Measurements from ENCODE around the gene CASP1.

CASP1 gene

DNA sequence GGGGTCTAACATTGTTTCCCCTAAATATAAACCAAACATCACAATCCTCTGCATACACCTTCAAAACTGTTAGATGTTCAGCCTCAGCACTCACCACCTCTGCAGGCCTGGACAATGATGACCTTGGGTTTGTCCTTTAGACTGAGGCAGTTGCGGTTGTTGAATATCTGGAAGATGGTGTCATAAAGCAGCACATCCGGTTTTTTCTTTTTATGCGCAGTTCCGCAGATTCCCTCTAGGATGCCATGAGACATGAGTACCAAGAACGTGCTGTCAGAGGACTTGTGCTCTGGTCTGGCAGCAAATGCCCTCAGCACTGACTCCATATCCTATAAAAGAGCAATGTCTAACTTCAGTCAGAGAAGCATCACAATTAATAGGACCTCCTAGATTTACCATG, 34.8 kb downstream of the CASP1 start:
- Histone ChIP-seq H3F3A (ENCODE audit: control insufficient read depth, insufficient read depth) (no peaks in the 10 kb centered on the region), H4K20me1 (ENCODE audit: control insufficient read depth, insufficient read depth, low read depth, low read length) (no peaks in the 10 kb centered on the region), H3K4me3 (ENCODE audit: low read length) (no peak overlapping the region), H3K4me2 (ENCODE audit: low read length) (no peak overlapping the region), H3K27ac (ENCODE audit: low read depth, low read length) (no peak overlapping the region), H3K27me3 (ENCODE audit: control insufficient read depth, low read length) (no peaks in the 10 kb centered on the region), H3K9me2 (replicated peaks; ENCODE audit: control insufficient read depth, low read length) (no peaks in the 10 kb centered on the region), H3K4me1 (ENCODE audit: control insufficient read depth, low read length) (no peaks in the 10 kb centered on the region), H3K79me2 (ENCODE audit: control insufficient read depth, low read length) (no peaks in the 10 kb centered on the region), H3K9me3 (ENCODE audit: control insufficient read depth, insufficient read depth, low read length) (no peaks in the 10 kb centered on the region), H3K36me3 (ENCODE audit: control insufficient read depth, low read length) (no peaks in the 10 kb centered on the region)
- no peak for TF ChIP-seq EZH2phosphoT487 (IDR thresholded peaks at IDR 0.05; ENCODE audit: borderline replicate concordance, low read length)

DNA sequence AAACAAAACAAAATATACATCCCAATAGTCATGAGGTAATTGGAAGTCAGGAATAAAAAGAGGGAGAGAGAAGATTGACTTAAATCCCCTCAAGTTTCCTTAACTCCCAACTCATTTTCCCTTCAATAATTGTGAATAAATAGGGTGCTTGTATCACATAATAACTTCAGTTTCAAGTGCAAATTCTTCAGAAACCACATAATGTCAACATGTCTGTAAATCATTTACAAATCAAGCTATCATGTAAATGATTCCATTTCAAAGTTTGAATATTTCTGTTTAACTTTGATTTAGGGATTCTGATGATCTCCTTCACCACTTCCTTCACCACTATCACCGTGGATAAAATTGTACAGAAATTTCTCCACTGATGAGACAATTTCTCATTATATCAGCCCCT, 35.2 kb downstream of the CASP1 start:
- Histone ChIP-seq H3K27me3 (ENCODE audit: control insufficient read depth, low read length) (no peaks in the 10 kb centered on the region), H3K27ac (ENCODE audit: low read depth, low read length) (no peak overlapping the region), H3K4me2 (ENCODE audit: low read length) (no peak overlapping the region), H3K79me2 (ENCODE audit: control insufficient read depth, low read length) (no peaks in the 10 kb centered on the region), H3K4me3 (ENCODE audit: low read length) (no peak overlapping the region), H3K4me1 (ENCODE audit: control insufficient read depth, low read length) (no peaks in the 10 kb centered on the region), H3K9me2 (replicated peaks; ENCODE audit: control insufficient read depth, low read length) (no peaks in the 10 kb centered on the region), H3K9me3 (ENCODE audit: control insufficient read depth, insufficient read depth, low read length) (no peaks in the 10 kb centered on the region), H3F3A (ENCODE audit: control insufficient read depth, insufficient read depth) (no peaks in the 10 kb centered on the region), H3K36me3 (ENCODE audit: control insufficient read depth, low read length) (no peaks in the 10 kb centered on the region), H4K20me1 (ENCODE audit: control insufficient read depth, insufficient read depth, low read depth, low read length) (no peaks in the 10 kb centered on the region)
- TF ChIP-seq, protein P1, sequence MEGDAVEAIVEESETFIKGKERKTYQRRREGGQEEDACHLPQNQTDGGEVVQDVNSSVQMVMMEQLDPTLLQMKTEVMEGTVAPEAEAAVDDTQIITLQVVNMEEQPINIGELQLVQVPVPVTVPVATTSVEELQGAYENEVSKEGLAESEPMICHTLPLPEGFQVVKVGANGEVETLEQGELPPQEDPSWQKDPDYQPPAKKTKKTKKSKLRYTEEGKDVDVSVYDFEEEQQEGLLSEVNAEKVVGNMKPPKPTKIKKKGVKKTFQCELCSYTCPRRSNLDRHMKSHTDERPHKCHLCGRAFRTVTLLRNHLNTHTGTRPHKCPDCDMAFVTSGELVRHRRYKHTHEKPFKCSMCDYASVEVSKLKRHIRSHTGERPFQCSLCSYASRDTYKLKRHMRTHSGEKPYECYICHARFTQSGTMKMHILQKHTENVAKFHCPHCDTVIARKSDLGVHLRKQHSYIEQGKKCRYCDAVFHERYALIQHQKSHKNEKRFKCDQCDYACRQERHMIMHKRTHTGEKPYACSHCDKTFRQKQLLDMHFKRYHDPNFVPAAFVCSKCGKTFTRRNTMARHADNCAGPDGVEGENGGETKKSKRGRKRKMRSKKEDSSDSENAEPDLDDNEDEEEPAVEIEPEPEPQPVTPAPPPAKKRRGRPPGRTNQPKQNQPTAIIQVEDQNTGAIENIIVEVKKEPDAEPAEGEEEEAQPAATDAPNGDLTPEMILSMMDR (IDR thresholded peaks at IDR 0.05; ENCODE audit: low read depth, low read length, poor library complexity, severe bottlenecking), result no peak
- TF ChIP-seq EZH2phosphoT487 (IDR thresholded peaks at IDR 0.05; ENCODE audit: borderline replicate concordance, low read length), result no peak

DNA sequence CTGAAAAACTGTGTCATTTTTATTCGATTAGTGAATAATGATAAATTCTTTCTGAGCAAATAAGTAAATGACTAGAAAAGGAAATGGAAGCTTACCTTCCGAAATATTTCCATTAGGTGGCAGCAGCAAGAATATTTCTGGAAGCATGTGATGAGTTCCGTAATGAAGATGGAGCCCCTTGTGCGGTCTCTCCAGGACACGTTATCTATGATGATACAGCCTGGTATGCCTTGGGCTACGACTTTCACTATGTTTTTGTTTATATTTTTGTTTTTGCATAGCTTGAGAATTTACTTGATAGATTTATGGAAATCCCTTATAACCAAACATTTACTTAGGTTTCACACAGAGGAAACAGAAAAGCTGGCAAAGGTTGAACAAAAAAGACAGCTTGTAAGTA, 37.7 kb downstream of the CASP1 start:
- no peaks in the 10 kb centered on the region for H3K9me3 ChIP-seq (ENCODE audit: control insufficient read depth, insufficient read depth, low read length)
- H3K79me2 ChIP-seq (ENCODE audit: control insufficient read depth, low read length), result no peaks in the 10 kb centered on the region
- no peaks in the 10 kb centered on the region for H3K9me2 ChIP-seq (replicated peaks; ENCODE audit: control insufficient read depth, low read length)
- no peaks in the 10 kb centered on the region for H3K36me3 ChIP-seq (ENCODE audit: control insufficient read depth, low read length)
- H3F3A ChIP-seq (ENCODE audit: control insufficient read depth, insufficient read depth), result no peaks in the 10 kb centered on the region
- H3K4me1 ChIP-seq (ENCODE audit: control insufficient read depth, low read length), result no peaks in the 10 kb centered on the region
- H4K20me1 ChIP-seq (ENCODE audit: control insufficient read depth, insufficient read depth, low read depth, low read length), result no peaks in the 10 kb centered on the region
- no peak overlapping the region for H3K4me3 ChIP-seq (ENCODE audit: low read length)
- no peaks in the 10 kb centered on the region for H3K27me3 ChIP-seq (ENCODE audit: control insufficient read depth, low read length)
- TF ChIP-seq EZH2phosphoT487 (IDR thresholded peaks at IDR 0.05; ENCODE audit: borderline replicate concordance, low read length), result no peak
- TF ChIP-seq, protein P1 (IDR thresholded peaks at IDR 0.05; ENCODE audit: low read depth, low read length, poor library complexity, severe bottlenecking), result no peak
- H3K4me2 ChIP-seq (ENCODE audit: low read length), result no peak overlapping the region
- no peak overlapping the region for H3K27ac ChIP-seq (ENCODE audit: low read depth, low read length)

DNA sequence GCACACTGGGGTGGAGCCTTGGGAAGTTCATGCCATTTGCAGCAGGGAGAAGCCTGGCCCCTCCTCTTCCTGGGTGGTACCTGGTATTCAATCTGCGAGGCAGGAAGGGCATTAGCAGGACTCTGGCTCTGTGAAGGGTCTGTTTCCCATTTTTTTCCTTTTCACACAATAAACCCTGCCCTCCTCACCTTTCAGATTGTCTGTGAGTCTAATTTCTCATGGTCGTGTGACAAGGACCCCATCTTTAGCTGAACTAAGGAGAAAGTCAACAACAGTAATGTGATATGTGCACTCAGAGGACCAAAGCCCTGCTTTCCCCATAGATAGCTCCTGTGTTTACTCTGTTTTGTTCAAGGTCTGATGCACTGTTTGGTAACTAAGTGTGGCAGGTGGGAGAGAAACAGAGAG, 39.9 kb downstream of the CASP1 start:
- no peaks in the 10 kb centered on the region for H3K27me3 ChIP-seq (ENCODE audit: control insufficient read depth, low read length)
- no peaks in the 10 kb centered on the region for H4K20me1 ChIP-seq (ENCODE audit: control insufficient read depth, insufficient read depth, low read depth, low read length)
- H3K9me3 ChIP-seq (ENCODE audit: control insufficient read depth, insufficient read depth, low read length), result no peaks in the 10 kb centered on the region
- H3K4me1 ChIP-seq (ENCODE audit: control insufficient read depth, low read length), result no peaks in the 10 kb centered on the region
- no peak overlapping the region for H3K4me2 ChIP-seq (ENCODE audit: low read length)
- H3K79me2 ChIP-seq (ENCODE audit: control insufficient read depth, low read length), result no peaks in the 10 kb centered on the region
- TF ChIP-seq, protein P1 (IDR thresholded peaks at IDR 0.05; ENCODE audit: low read depth, low read length, poor library complexity, severe bottlenecking), result no peak
- no peak for TF ChIP-seq EZH2phosphoT487 (IDR thresholded peaks at IDR 0.05; ENCODE audit: borderline replicate concordance, low read length)
- H3K36me3 ChIP-seq (ENCODE audit: control insufficient read depth, low read length), result no peaks in the 10 kb centered on the region
- no peaks in the 10 kb centered on the region for H3F3A ChIP-seq (ENCODE audit: control insufficient read depth, insufficient read depth)
- H3K27ac ChIP-seq (ENCODE audit: low read depth, low read length), result no peak overlapping the region
- no peak overlapping the region for H3K4me3 ChIP-seq (ENCODE audit: low read length)
- H3K9me2 ChIP-seq (replicated peaks; ENCODE audit: control insufficient read depth, low read length), result no peaks in the 10 kb centered on the region

All from DOHH2 (cell line).